Ovary (tissue), 9 donors: ENCODE results near the gene RALGPS2. TPM values are rescaled to one million over a fixed set of nuclear protein-coding genes. Genes with fewer than 3 reads are reported as not detected.

ENCODE experiments used
- DNase-seq, 5 donors: peaks; one replicate each; pipeline ENCODE4 v3.0.0-alpha.2; 2019 to 2020
- H3K27ac ChIP-seq, 2 donors: fragments of 200-600 bp; one replicate each; pipeline versions ENCODE4 v1.5.1 to v1.8.0; 2019 to 2022
- H3K27me3 ChIP-seq: fragments of 200-600 bp; one replicate; pipeline ENCODE4 v1.8.0; 2022
- H3K36me3 ChIP-seq: fragments of 200-600 bp; sonication (generic); one replicate; pipeline ENCODE4 v1.5.1; 2019
- H3K4me1 ChIP-seq: one replicate; pipeline ENCODE4 v1.8.1; 2013; ENCODE audit warnings: mild to moderate bottlenecking, moderate library complexity; ENCODE audit not compliant: insufficient read depth
- H3K4me3 ChIP-seq: fragments of 200-600 bp; sonication (generic); one replicate; pipeline ENCODE4 v1.5.1; 2017
- H3K9me3 ChIP-seq, 2 donors: fragments of 200-600 bp in 1 of 2; sonication (generic) in 1 of 2; one replicate each; pipeline versions ENCODE4 v1.5.1 to v1.8.1; 2013 to 2019; ENCODE audit warnings: mild to moderate bottlenecking in 1 of 2, moderate library complexity in 1 of 2
- CTCF ChIP-seq, 3 donors: fragments of 450-650 bp in 2 of 3; fragments of 200-600 bp in 1 of 3; IDR thresholded peaks; one replicate each; pipeline versions ENCODE4 v1.5.1 to v1.8.0; 2016 to 2022; ENCODE audit warnings: antibody characterized with exemption in 3 of 3, mild to moderate bottlenecking in 1 of 3
- EP300 ChIP-seq: sonication (generic); formaldehyde crosslinking; IDR thresholded peaks from one replicate; pipeline ENCODE4 v1.6.1; 2017; ENCODE audit warnings: antibody characterized with exemption
- POLR2A ChIP-seq: fragments of 450-650 bp; IDR thresholded peaks from one replicate; pipeline ENCODE4 v1.6.1; 2017; ENCODE audit warnings: antibody characterized with exemption, mild to moderate bottlenecking, moderate library complexity
- WGBS, 3 donors: extraction: QIAGEN DNeasy Blood & Tissue Kit in 1 of 3; methylation state at CpG; one replicate each; pipeline versions ENCODE4 v1.1.5 to v1.1.7; 2013 to 2017; 5-methylcytosine and 5-hydroxymethylcytosine counted together
- intact Hi-C, 4 donors: fragments of 100-400 bp; cut with DNase I; formaldehyde crosslinking; loops; one replicate each; pipeline versions ENCODE4 v1.11.0 to v1.15.1; 2022 to 2023
- polyA plus RNA-seq, 2 donors: library from polyadenylated mRNA; stranded (reverse); fragments of 200-250 nt in 1 of 2; fragments of 350-450 nt in 1 of 2; fragmentation: Illumina TruSeq in 1 of 2; extraction: RNeasy Lipid Tissue Mini Kit (QIAGEN cat#74804) in 1 of 2; gene quantifications; one replicate each; pipeline ENCODE4 v1.2.3, GENCODE V29; 2013 to 2014
- total RNA-seq, 7 donors: library from RNA; depleted of rRNA in 2 of 7; stranded (reverse); fragments of >200 nt in 2 of 7; fragmentation: NEBNext Ultra II Directional in 3 of 7; extraction: Animal tissue kit (Norgen Biotek cat#: 25700) in 3 of 7; gene quantifications; one replicate each; pipeline versions ENCODE4 v1.1.0 to v1.2.4, GENCODE V29; 2016 to 2023
- donor health status: DM: no; HTN: no; CAD: no; lungs with moderate emphysema.
- donor health status: DM: no; HTN: no; CAD: no.
- donor health status: Bipolar disorder and iron deficiency.
- donor health status: DM: yes; HTN: yes; CAD: no.
- donor health status: DM: no; HTN: no; CAD: no.
- donor health status: DM: yes; HTN: yes; CAD: no.

Gene RALGPS2
- total and polyA plus RNA-seq, 9 donors, result 6.4 to 43.4 (median 25.0) TPM

GRCh38 chr1:178881950-178882349 is 156.9 kb downstream of the RALGPS2 start:
- H3K27me3 ChIP-seq, result no peaks in the 10 kb centered on the region
- DNase-seq, result no peak
- H3K4me1 ChIP-seq, result no peaks in the 10 kb centered on the region
- no peak for TF ChIP-seq EP300
- no peak for TF ChIP-seq CTCF (IDR thresholded peaks at IDR 0.05)
- TF ChIP-seq POLR2A, result no peak
- WGBS, 3 donors, result 94 to 98% (median 95%) methylated on average over 3 of the region's 3 CpGs
- H3K9me3 ChIP-seq, result no peaks in the 10 kb centered on the region
- intact Hi-C loops, result no loop called here
- H3K4me3 ChIP-seq, result no peak overlapping the region
- no peaks in the 10 kb centered on the region for H3K36me3 ChIP-seq
- H3K27ac ChIP-seq, result no peak overlapping the region

- Histone ChIP-seq H3K9me3 (no peaks in the 10 kb centered on the region), H3K36me3 (no peaks in the 10 kb centered on the region), H3K4me3 (no peak overlapping the region), H3K27ac (no peak overlapping the region), H3K27me3 (no peaks in the 10 kb centered on the region), H3K4me1 (no peaks in the 10 kb centered on the region)
- intact Hi-C loops, result no loop called here
- no peak for DNase-seq
- 85 to 86% (median 85%) methylated on average over 4 of the region's 4 CpGs for WGBS, 3 donors
- TF ChIP-seq CTCF (IDR thresholded peaks at IDR 0.05) (no peak), EP300 (no peak), POLR2A (no peak)
Observed at GRCh38 chr1:178885869-178886268, 160.8 kb downstream of the RALGPS2 start.

- Histone ChIP-seq H3K27me3 (no peaks in the 10 kb centered on the region), H3K4me3 (no peak overlapping the region), H3K36me3 (no peaks in the 10 kb centered on the region), H3K9me3 (no peaks in the 10 kb centered on the region), H3K4me1 (no peaks in the 10 kb centered on the region), H3K27ac (no peak overlapping the region)
- TF ChIP-seq CTCF (IDR thresholded peaks at IDR 0.05) (no peak), POLR2A (no peak), EP300 (no peak)
- intact Hi-C loops, result no loop called here
- 95% methylated on average over 2 of the region's 2 CpGs for WGBS, 3 donors
- DNase-seq, result no peak
Observed at GRCh38 chr1:178886551-178886950, 161.5 kb downstream of the RALGPS2 start.

GRCh38 chr1:178895928-178896327 is 170.9 kb downstream of the RALGPS2 start:
- intact Hi-C loops, result no loop called here
- no peak for DNase-seq
- TF ChIP-seq CTCF (IDR thresholded peaks at IDR 0.05) (no peak), EP300 (no peak), POLR2A (no peak)
- no peaks in the 10 kb centered on the region for H3K27me3 ChIP-seq
- no peaks in the 10 kb centered on the region for H3K9me3 ChIP-seq
- no peak overlapping the region for H3K4me3 ChIP-seq
- H3K4me1 ChIP-seq, result no peaks in the 10 kb centered on the region
- H3K36me3 ChIP-seq, result no peaks in the 10 kb centered on the region
- no peak overlapping the region for H3K27ac ChIP-seq

- Histone ChIP-seq H3K27ac (no peak overlapping the region), H3K4me3 (no peak overlapping the region), H3K27me3 (no peaks in the 10 kb centered on the region), H3K9me3 (no peaks in the 10 kb centered on the region), H3K36me3 (no peaks in the 10 kb centered on the region), H3K4me1 (no peaks in the 10 kb centered on the region)
- TF ChIP-seq EP300 (no peak), POLR2A (no peak), CTCF (IDR thresholded peaks at IDR 0.05) (no peak)
- WGBS, 3 donors, result 97 to 100% (median 100%) methylated on average over 1 of the region's 1 CpG
- DNase-seq, result no peak
- intact Hi-C loops, result no loop called here
Observed at GRCh38 chr1:178898401-178898800, 173.4 kb downstream of the RALGPS2 start.
